Measurements from ENCODE around the gene TMEM175.

- TF ChIP-seq, protein P1, sequence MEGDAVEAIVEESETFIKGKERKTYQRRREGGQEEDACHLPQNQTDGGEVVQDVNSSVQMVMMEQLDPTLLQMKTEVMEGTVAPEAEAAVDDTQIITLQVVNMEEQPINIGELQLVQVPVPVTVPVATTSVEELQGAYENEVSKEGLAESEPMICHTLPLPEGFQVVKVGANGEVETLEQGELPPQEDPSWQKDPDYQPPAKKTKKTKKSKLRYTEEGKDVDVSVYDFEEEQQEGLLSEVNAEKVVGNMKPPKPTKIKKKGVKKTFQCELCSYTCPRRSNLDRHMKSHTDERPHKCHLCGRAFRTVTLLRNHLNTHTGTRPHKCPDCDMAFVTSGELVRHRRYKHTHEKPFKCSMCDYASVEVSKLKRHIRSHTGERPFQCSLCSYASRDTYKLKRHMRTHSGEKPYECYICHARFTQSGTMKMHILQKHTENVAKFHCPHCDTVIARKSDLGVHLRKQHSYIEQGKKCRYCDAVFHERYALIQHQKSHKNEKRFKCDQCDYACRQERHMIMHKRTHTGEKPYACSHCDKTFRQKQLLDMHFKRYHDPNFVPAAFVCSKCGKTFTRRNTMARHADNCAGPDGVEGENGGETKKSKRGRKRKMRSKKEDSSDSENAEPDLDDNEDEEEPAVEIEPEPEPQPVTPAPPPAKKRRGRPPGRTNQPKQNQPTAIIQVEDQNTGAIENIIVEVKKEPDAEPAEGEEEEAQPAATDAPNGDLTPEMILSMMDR (conservative IDR thresholded peaks at IDR 0.05; ENCODE audit: low read depth, low read length) = no peak
- no peak for TF ChIP-seq EZH2 (IDR thresholded peaks at IDR 0.05; ENCODE audit: borderline replicate concordance, low read depth, low read length, poor library complexity, severe bottlenecking)
Observed at GRCh38 chr4:957231-957580, 24.9 kb downstream of the TMEM175 start.
